K562 (cell line): ENCODE measurements around the gene ITPRIPL1. TPM values are rescaled to one million over a fixed set of nuclear protein-coding genes. Genes with fewer than 3 reads are reported as not detected.

Experiments used
- ARHGAP35 ChIP-seq: fragments of 450-650 bp; IDR thresholded peaks from 2 replicates; pipeline ENCODE4 v1.6.1; 2018; ENCODE audit not compliant: partially characterized antibody
- DIDO1 ChIP-seq: fragments of 450-650 bp; IDR thresholded peaks from 2 replicates; pipeline ENCODE4 v1.6.1; 2016; ENCODE audit warnings: low read depth, missing biosample characterization, missing genetic modification characterization
- EGR1 ChIP-seq: fragments of 450-650 bp; conservative IDR thresholded peaks from 2 replicates; pipeline ENCODE4 v1.6.1; 2017; ENCODE audit warnings: mild to moderate bottlenecking
- FOXM1 ChIP-seq, 2 experiments: fragments of 450-650 bp in 1 of 2; sonication (generic) in 1 of 2; formaldehyde crosslinking in 1 of 2; IDR thresholded peaks; 2 replicates each; pipeline versions ENCODE4 v1.6.1 to v1.9.0; 2017 to 2022; ENCODE audit warnings: low read depth in 2 of 2, mild to moderate bottlenecking in 2 of 2, missing genetic modification reagents in 1 of 2, moderate library complexity in 1 of 2
- GATAD2A ChIP-seq: fragments of 450-650 bp; IDR thresholded peaks from 2 replicates; pipeline ENCODE4 v1.6.1; 2017
- HNRNPLL ChIP-seq: fragments of 200-400 bp; formaldehyde crosslinking; IDR thresholded peaks from 2 replicates; pipeline ENCODE4 v1.6.1; 2017; ENCODE audit warnings: low read length, low read depth, mild to moderate bottlenecking; ENCODE audit not compliant: poor library complexity, severe bottlenecking
- KLF13 ChIP-seq: fragments of 450-650 bp; IDR thresholded peaks from 2 replicates; pipeline ENCODE4 v1.6.1; 2016; ENCODE audit warnings: missing genetic modification characterization, low read depth, mild to moderate bottlenecking, missing compliant biosample characterization, moderate library complexity, borderline replicate concordance
- NCOR1 ChIP-seq: fragments of 450-650 bp; IDR thresholded peaks from 2 replicates; pipeline ENCODE4 v1.6.1; 2016; ENCODE audit warnings: mild to moderate bottlenecking, moderate library complexity
- NR1H2 ChIP-seq: sonication (generic); formaldehyde crosslinking; IDR thresholded peaks from 2 replicates; pipeline ENCODE4 v1.4.0; 2020; ENCODE audit warnings: mild to moderate bottlenecking, missing genetic modification reagents
- SAP30 ChIP-seq: fragments of 200-600 bp; sonication (generic); IDR thresholded peaks from 2 replicates; pipeline ENCODE4 v1.6.1; 2012; ENCODE audit warnings: borderline replicate concordance, low read depth, mild to moderate bottlenecking, moderate library complexity, low read length, control low read depth, inconsistent platforms; ENCODE audit not compliant: insufficient read depth, poor library complexity, severe bottlenecking
- SIN3A ChIP-seq, 2 experiments: fragments of 150-350 bp in 1 of 2; IDR thresholded peaks; 2 replicates each; pipeline ENCODE4 v1.6.1; 2011 to 2016; ENCODE audit warnings: borderline replicate concordance in 2 of 2, low read depth in 2 of 2, low read length in 2 of 2, mild to moderate bottlenecking in 2 of 2, moderate library complexity in 2 of 2; ENCODE audit not compliant: control insufficient read depth in 1 of 2
- SMAD4 ChIP-seq: fragments of 250-450 bp; sonication (Bioruptor Pico); conservative IDR thresholded peaks from 2 replicates; pipeline ENCODE4 v1.8.0; 2021; ENCODE audit warnings: inconsistent platforms, mild to moderate bottlenecking, moderate library complexity
- SREBF1 ChIP-seq: fragments of 150-350 bp; IDR thresholded peaks from 2 replicates; pipeline ENCODE4 v1.6.1; 2014; ENCODE audit warnings: antibody characterized with exemption, low read depth, low read length, borderline replicate concordance
- TAF7 ChIP-seq: fragments of 450-650 bp; IDR thresholded peaks from 2 replicates; pipeline ENCODE4 v1.6.1; 2016; ENCODE audit warnings: missing genetic modification characterization, missing compliant biosample characterization
- ZC3H11A ChIP-seq: IDR thresholded peaks from 2 replicates; pipeline ENCODE4 v1.6.1; 2012; ENCODE audit warnings: low read depth, low read length, improper control_type of control experiment
- ZNF263 ChIP-seq: sonication (generic); formaldehyde crosslinking; IDR thresholded peaks from 2 replicates; pipeline ENCODE4 v1.8.0; 2022; ENCODE audit warnings: mild to moderate bottlenecking, missing genetic modification reagents, borderline replicate concordance
- ZNF408 ChIP-seq: fragments of 250-450 bp; sonication (Bioruptor Pico); IDR thresholded peaks from 2 replicates; pipeline ENCODE4 v1.4.0; 2020; ENCODE audit warnings: low read depth, mild to moderate bottlenecking, moderate library complexity
- ZSCAN29 ChIP-seq: fragments of 450-650 bp; IDR thresholded peaks from 2 replicates; pipeline ENCODE4 v1.6.1; 2017
- polyA plus RNA-seq, 8 experiments: library from polyadenylated mRNA; depleted of rRNA in 4 of 8; stranded (reverse) in 5 of 8; unstranded in 3 of 8; fragments of >200 nt; fragmentation: Nextera tagmentation in 2 of 8; fragmentation: Illumina TruSeq in 1 of 8; extraction: Ambion mirVana in 2 of 8; extraction: Trizol in 1 of 8; gene quantifications; 2 replicates each; pipeline versions ENCODE4 v1.2.1 to v1.2.3, GENCODE V29; 2011 to 2014; ENCODE audit warnings: inconsistent platforms in 1 of 8, missing spikeins in 1 of 8
- total RNA-seq, 7 experiments: library from RNA; depleted of rRNA in 6 of 7; stranded (reverse); fragments of >200 nt in 6 of 7; fragmentation: Illumina TruSeq in 2 of 7; extraction: Trizol in 2 of 7; gene quantifications; 2 replicates each; pipeline versions ENCODE4 v1.2.1 to v1.2.3, GENCODE V29; 2011 to 2021; ENCODE audit warnings: low replicate concordance in 1 of 7
- TF ChIP-seq, protein P1 (sequence below): sonication (generic); formaldehyde crosslinking; IDR thresholded peaks from 2 replicates; pipeline ENCODE4 v1.8.1; 2023; ENCODE audit warnings: mild to moderate bottlenecking, missing genetic modification reagents, moderate library complexity
- TF ChIP-seq, protein P2 (sequence below), 2 experiments: fragments of 450-650 bp; conservative IDR thresholded peaks; 2 replicates each; pipeline ENCODE4 v1.6.1; 2017; ENCODE audit warnings: mild to moderate bottlenecking in 2 of 2, moderate library complexity in 2 of 2
- TF ChIP-seq, protein P3 (sequence below): fragments of 450-650 bp; IDR thresholded peaks from 2 replicates; pipeline ENCODE4 v1.7.1; 2018; ENCODE audit warnings: mild to moderate bottlenecking, low read depth; ENCODE audit not compliant: partially characterized antibody

Gene ITPRIPL1
- total and polyA plus RNA-seq, 9 of the 15 experiments (the other 6 are each of a cell fraction or from before 2014, with no cell fraction given), result 0.99 to 9.0 (median 6.4) TPM

DNA sequence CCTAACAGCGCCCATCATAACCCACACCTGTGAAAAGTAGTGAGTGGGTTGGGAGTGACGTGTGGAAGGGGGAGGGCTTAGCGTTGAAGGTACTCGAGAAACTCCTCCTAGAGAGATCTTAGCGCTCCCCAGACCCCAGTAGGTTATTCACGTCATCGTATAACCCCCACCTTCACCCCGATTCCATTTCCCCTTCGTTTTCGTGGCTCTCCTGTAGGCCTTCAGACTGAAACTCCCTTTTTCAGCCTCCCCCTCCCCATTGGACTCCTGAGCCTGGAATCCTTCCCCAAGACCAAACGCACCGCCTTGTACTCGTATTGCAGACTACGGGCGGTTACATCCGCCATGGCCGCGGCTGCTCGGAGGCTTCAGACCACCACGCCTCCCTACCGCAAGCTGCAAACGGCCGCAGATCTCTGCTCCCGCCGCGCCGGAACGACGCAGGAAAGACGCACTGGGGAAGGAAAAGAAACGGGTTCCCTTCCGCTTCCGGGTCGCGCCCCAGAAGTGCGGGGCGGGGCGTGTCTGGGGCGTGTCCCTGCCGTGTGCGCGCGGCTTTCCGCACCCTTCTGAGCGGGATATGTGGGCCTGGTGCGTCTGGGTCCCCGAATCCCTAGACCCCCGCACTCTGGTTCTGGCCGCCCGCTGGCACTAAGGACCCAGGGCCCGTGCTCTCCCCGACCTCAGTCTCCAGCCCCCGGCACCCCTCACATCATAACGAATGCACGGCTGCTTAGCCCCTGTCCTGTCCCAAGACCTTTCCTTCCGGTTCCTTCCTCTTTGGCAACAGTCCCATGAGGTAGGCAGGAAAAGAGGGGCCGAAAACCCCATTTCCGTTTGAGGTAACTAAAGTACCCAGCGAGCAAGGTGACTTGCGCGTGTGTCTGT is 19.8 kb upstream of the ITPRIPL1 start, which contains the start of gene SNRNP200 (continued):
- TF ChIP-seq, protein P1, sequence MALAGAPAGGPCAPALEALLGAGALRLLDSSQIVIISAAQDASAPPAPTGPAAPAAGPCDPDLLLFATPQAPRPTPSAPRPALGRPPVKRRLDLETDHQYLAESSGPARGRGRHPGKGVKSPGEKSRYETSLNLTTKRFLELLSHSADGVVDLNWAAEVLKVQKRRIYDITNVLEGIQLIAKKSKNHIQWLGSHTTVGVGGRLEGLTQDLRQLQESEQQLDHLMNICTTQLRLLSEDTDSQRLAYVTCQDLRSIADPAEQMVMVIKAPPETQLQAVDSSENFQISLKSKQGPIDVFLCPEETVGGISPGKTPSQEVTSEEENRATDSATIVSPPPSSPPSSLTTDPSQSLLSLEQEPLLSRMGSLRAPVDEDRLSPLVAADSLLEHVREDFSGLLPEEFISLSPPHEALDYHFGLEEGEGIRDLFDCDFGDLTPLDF (CRISPR knock-in tag), result peak; percentile 63
- TF ChIP-seq ZNF263 (CRISPR knock-in tag) (no peak), NCOR1 (peak; percentile 45; the same call in 1 of the 2 replicates), HNRNPLL (peak; percentile 85), SIN3A (IDR thresholded peaks at IDR 0.05; ENCODE audit: borderline replicate concordance in 2 of 2, control insufficient read depth in 1 of 2, low read depth in 2 of 2, low read length in 2 of 2) (peak; percentile 87 to 89; a peak in 3 of 4 replicates), SMAD4 (CRISPR knock-in tag) (peak; percentile 35; the same call in 1 of the 2 replicates), ZSCAN29 (peak; percentile 6; the same call in 1 of the 2 replicates), GATAD2A (no peak), SAP30 (peak; percentile 89), NR1H2 (CRISPR knock-in tag) (0 out of 2 replicates have a peak, but pooled peaks have one; percentile 4), SREBF1 (peak; percentile 78; the same call in 1 of the 2 replicates), KLF13 (tag) (peak; percentile 96), EGR1 (0 out of 2 replicates have a peak, but pooled peaks have one; percentile 14), FOXM1 (IDR thresholded peaks at IDR 0.05; ENCODE audit: low read depth) (peak; percentile 19; the same call in 1 of the 2 replicates), FOXM1 (CRISPR knock-in tag; IDR thresholded peaks at IDR 0.05; ENCODE audit: low read depth) (peak; percentile 56; the same call in 1 of the 2 replicates), ZC3H11A (no peak), ZNF408 (CRISPR knock-in tag) (no peak), ARHGAP35 (no peak), DIDO1 (tag) (peak; percentile 79; the same call in 1 of the 2 replicates), TAF7 (peak; percentile 44)
- TF ChIP-seq, protein P2, sequence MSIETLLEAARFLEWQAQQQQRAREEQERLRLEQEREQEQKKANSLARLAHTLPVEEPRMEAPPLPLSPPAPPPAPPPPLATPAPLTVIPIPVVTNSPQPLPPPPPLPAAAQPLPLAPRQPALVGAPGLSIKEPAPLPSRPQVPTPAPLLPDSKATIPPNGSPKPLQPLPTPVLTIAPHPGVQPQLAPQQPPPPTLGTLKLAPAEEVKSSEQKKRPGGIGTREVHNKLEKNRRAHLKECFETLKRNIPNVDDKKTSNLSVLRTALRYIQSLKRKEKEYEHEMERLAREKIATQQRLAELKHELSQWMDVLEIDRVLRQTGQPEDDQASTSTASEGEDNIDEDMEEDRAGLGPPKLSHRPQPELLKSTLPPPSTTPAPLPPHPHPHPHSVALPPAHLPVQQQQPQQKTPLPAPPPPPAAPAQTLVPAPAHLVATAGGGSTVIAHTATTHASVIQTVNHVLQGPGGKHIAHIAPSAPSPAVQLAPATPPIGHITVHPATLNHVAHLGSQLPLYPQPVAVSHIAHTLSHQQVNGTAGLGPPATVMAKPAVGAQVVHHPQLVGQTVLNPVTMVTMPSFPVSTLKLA (conservative IDR thresholded peaks at IDR 0.05), result peak; percentile 92 to 97
- TF ChIP-seq, protein P3, sequence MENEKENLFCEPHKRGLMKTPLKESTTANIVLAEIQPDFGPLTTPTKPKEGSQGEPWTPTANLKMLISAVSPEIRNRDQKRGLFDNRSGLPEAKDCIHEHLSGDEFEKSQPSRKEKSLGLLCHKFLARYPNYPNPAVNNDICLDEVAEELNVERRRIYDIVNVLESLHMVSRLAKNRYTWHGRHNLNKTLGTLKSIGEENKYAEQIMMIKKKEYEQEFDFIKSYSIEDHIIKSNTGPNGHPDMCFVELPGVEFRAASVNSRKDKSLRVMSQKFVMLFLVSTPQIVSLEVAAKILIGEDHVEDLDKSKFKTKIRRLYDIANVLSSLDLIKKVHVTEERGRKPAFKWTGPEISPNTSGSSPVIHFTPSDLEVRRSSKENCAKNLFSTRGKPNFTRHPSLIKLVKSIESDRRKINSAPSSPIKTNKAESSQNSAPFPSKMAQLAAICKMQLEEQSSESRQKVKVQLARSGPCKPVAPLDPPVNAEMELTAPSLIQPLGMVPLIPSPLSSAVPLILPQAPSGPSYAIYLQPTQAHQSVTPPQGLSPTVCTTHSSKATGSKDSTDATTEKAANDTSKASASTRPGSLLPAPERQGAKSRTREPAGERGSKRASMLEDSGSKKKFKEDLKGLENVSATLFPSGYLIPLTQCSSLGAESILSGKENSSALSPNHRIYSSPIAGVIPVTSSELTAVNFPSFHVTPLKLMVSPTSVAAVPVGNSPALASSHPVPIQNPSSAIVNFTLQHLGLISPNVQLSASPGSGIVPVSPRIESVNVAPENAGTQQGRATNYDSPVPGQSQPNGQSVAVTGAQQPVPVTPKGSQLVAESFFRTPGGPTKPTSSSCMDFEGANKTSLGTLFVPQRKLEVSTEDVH, result peak; percentile 95
